Transverse colon (tissue), 4 donors: ENCODE measurements around the gene IL3RA. TPM values are rescaled to one million over a fixed set of nuclear protein-coding genes. Genes with fewer than 3 reads are reported as not detected.
"Not testable (repeated sequence)": the region's sequence is repeated elsewhere in the genome, so short reads cannot be mapped to it uniquely, and the experiment has no call there.

Experiments
- DNase-seq: peaks from one replicate; pipeline ENCODE4 v3.0.0-alpha.2; 2019
- H3K27ac ChIP-seq, 4 donors: fragments of 200-600 bp; sonication (generic); 2 replicates each; pipeline ENCODE4 v1.5.1; 2016 to 2018; ENCODE audit warnings: inconsistent platforms in 4 of 4
- H3K27me3 ChIP-seq: fragments of 200-600 bp; sonication (generic); 2 replicates; pipeline ENCODE4 v1.5.1; 2017; ENCODE audit warnings: inconsistent platforms
- H3K36me3 ChIP-seq, 4 donors: fragments of 200-600 bp; sonication (generic); 2 replicates each; pipeline ENCODE4 v1.5.1; 2017 to 2019; ENCODE audit warnings: inconsistent platforms in 4 of 4
- H3K4me1 ChIP-seq, 4 donors: fragments of 200-600 bp; sonication (generic); 2 replicates each; pipeline ENCODE4 v1.5.1; 2017 to 2020; ENCODE audit warnings: inconsistent platforms in 4 of 4
- H3K4me3 ChIP-seq, 4 donors: fragments of 200-600 bp; sonication (generic); 1 replicate in 1 of 4; 2 replicates in 3 of 4; pipeline versions ENCODE4 v1.5.1 to v1.6.1; 2017 to 2019; ENCODE audit warnings: inconsistent platforms in 4 of 4
- H3K9me3 ChIP-seq, 2 donors: fragments of 200-600 bp; sonication (generic); 2 replicates each; pipeline ENCODE4 v1.5.1; 2017 to 2019; ENCODE audit warnings: inconsistent platforms in 2 of 2
- EP300 ChIP-seq: sonication (generic); formaldehyde crosslinking; IDR thresholded peaks from one replicate; pipeline ENCODE4 v1.6.1; 2017; ENCODE audit warnings: antibody characterized with exemption, low read depth
- POLR2A ChIP-seq: fragments of 450-650 bp; IDR thresholded peaks from one replicate; pipeline ENCODE4 v1.6.1; 2016; ENCODE audit warnings: antibody characterized with exemption, mild to moderate bottlenecking, moderate library complexity
- POLR2AphosphoS5 ChIP-seq, 3 donors: sonication (generic); formaldehyde crosslinking; IDR thresholded peaks; one replicate each; pipeline ENCODE4 v1.6.1; 2016; ENCODE audit warnings: antibody characterized with exemption in 3 of 3
- WGBS, 2 donors: methylation state at CpG; one replicate each; pipeline ENCODE4 v1.1.5; 2018; ENCODE audit warnings: low coverage in 1 of 2; 5-methylcytosine and 5-hydroxymethylcytosine counted together
- in situ Hi-C, 4 donors: fragments of 200-750 bp; cut with MboI; loops; one replicate each; pipeline versions ENCODE4 v1.15.0 to v1.15.1; 2017; ENCODE audit warnings: low sequenced_read_pairs in 3 of 4, low pct_ligation_motif_present in 1 of 4, low pct_unique_long_range_greater_than_20kb in 1 of 4
- intact Hi-C: fragments of 100-400 bp; cut with DNase I; formaldehyde crosslinking; loops from one replicate; pipeline ENCODE4 v1.15.1; 2023; ENCODE audit warnings: low total_unique reads
- total RNA-seq, 4 donors: library from RNA; depleted of rRNA; stranded (reverse); fragments of >200 nt; gene quantifications; one replicate each; pipeline ENCODE4 v1.1.0, GENCODE V29; 2016
- TF ChIP-seq, protein P1 (sequence below), 5 experiments: fragments of 200-600 bp in 3 of 5; fragments of 450-650 bp in 2 of 5; sonication (generic) in 3 of 5; IDR thresholded peaks; 1 replicate in 2 of 5; 2 replicates in 3 of 5; pipeline ENCODE4 v1.5.1; 2016 to 2017; ENCODE audit warnings: antibody characterized with exemption in 5 of 5, inconsistent platforms in 3 of 5, mild to moderate bottlenecking in 2 of 5, moderate library complexity in 1 of 5

IL3RA gene
- total RNA-seq, 4 donors from 2014 or later: 3.0 to 11.1 (median 5.8) TPM

- intact Hi-C loops (no loop called here), in situ Hi-C loops (no loop called here)
- DNase-seq: no peak
- Histone ChIP-seq H3K4me1 (no peaks in the 10 kb centered on the region), H3K27ac (no peak overlapping the region), H3K9me3 (no peaks in the 10 kb centered on the region), H3K4me3 (no peak overlapping the region), H3K36me3 (peaks cover 0 to 7% (median 3%) of the 10 kb centered on the region in 4 donors), H3K27me3 (no peaks in the 10 kb centered on the region)
- TF ChIP-seq POLR2AphosphoS5 (IDR thresholded peaks at IDR 0.05) (no peak), EP300 (no peak), POLR2A (no peak)
- TF ChIP-seq, protein P1, sequence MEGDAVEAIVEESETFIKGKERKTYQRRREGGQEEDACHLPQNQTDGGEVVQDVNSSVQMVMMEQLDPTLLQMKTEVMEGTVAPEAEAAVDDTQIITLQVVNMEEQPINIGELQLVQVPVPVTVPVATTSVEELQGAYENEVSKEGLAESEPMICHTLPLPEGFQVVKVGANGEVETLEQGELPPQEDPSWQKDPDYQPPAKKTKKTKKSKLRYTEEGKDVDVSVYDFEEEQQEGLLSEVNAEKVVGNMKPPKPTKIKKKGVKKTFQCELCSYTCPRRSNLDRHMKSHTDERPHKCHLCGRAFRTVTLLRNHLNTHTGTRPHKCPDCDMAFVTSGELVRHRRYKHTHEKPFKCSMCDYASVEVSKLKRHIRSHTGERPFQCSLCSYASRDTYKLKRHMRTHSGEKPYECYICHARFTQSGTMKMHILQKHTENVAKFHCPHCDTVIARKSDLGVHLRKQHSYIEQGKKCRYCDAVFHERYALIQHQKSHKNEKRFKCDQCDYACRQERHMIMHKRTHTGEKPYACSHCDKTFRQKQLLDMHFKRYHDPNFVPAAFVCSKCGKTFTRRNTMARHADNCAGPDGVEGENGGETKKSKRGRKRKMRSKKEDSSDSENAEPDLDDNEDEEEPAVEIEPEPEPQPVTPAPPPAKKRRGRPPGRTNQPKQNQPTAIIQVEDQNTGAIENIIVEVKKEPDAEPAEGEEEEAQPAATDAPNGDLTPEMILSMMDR (IDR thresholded peaks at IDR 0.05): no peak
- 69 to 90% methylated on average over 2 to 27 of the region's 27 CpGs for WGBS, 2 donors
These were observed 64.3 kb downstream of the IL3RA start for GRCh38 chrX:1400742-1401471.

DNA sequence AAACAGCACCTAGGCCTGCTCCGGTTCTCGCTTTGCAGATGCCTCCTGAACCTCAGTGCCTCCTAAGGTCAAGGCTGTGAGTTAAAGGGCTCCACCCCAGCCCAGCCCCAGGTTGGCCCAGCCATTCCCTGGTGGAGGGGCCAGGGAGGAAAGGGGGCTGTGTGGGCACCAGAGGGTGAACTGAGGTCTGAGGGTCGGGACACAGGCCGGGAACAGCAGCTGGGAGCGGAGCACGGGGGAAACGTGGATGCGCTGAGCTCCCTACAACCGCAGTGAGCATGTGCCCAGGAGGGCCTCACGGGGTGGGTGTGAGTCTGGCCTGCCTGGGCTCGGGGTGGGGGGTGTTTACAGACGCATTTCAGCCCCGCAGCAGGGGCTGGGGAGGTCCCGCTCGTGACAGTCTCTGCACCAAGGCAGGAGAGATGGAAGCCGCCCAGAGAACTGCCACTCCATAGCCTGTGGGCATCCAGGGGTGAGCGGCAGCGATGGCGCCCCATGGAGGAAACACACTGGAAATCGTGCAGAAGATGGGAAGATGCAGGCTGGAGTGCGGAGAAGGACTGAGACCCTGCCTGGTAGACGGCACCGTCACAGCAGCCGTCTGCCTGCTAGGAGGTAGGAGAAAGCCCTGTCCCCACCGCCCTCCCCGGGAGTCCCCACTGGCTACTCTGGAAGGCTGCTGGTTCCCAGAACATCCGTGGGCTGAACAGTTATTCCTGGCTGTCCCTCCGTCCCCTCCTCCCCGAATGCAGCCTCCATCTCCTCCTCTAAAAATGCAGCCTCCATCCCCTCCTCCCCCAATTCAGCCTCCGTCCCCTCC lies 65.2 kb downstream of the IL3RA start:
- Histone ChIP-seq H3K27me3 (no peaks in the 10 kb centered on the region), H3K9me3 (no peaks in the 10 kb centered on the region), H3K27ac (no peak overlapping the region), H3K4me3 (no peak overlapping the region), H3K36me3 (peaks cover 0 to 7% (median 3%) of the 10 kb centered on the region in 4 donors), H3K4me1 (no peaks in the 10 kb centered on the region)
- no peak for TF ChIP-seq POLR2AphosphoS5 (IDR thresholded peaks at IDR 0.05)
- TF ChIP-seq, protein P1 (IDR thresholded peaks at IDR 0.05): no peak
- no peak for TF ChIP-seq EP300
- TF ChIP-seq POLR2A: no peak
- DNase-seq: no peak
- 91 to 95% methylated on average over 8 to 26 of the region's 30 CpGs for WGBS, 2 donors
- in situ Hi-C loops (no loop called here), intact Hi-C loops (no loop called here)

- Histone ChIP-seq H3K9me3 (no peaks in the 10 kb centered on the region), H3K36me3 (peaks cover 0 to 12% (median 4%) of the 10 kb centered on the region in 4 donors), H3K27ac (no peak overlapping the region), H3K27me3 (no peaks in the 10 kb centered on the region), H3K4me3 (no peak overlapping the region), H3K4me1 (no peaks in the 10 kb centered on the region)
- no peak for DNase-seq
- 97% methylated on average over 10 of the region's 10 CpGs; no CpG with 5 or more reads in 1 of the 2 donors for WGBS, 2 donors
- in situ Hi-C loops (no loop called here), intact Hi-C loops (no loop called here)
- TF ChIP-seq, protein P1 (IDR thresholded peaks at IDR 0.05): no peak
- TF ChIP-seq POLR2AphosphoS5 (IDR thresholded peaks at IDR 0.05) (no peak), EP300 (no peak), POLR2A (no peak)
These were observed 66.6 kb downstream of the IL3RA start for GRCh38 chrX:1403228-1403627.

DNA sequence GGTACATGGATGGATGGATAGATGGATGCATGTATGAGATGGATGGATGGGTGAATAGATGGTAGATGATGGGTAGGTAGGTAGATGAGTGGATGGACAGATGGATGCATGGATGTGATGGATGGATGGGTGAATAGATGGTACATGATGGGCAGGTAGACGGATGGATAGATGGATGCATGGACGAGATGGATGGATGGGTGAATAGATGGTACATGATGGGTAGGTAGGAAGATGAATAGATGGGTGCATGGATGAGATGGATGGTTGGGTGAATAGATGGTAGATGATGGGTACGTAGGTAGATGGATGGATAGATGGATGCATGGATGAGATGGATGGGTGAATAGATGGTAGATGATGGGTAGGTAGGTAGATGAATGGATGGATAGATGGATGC lies 67.3 kb downstream of the IL3RA start:
- H3K4me3 ChIP-seq, intact Hi-C loops, H3K27ac ChIP-seq, in situ Hi-C loops, H3K27me3 ChIP-seq, H3K9me3 ChIP-seq, H3K4me1 ChIP-seq, DNase-seq: not testable (repeated sequence)
- 88 to 91% methylated on average over 2 to 3 of the region's 3 CpGs for WGBS, 2 donors
- H3K36me3 ChIP-seq: peaks cover 0 to 12% (median 4%) of the 10 kb centered on the region in 4 donors

- H3K27ac ChIP-seq, H3K4me3 ChIP-seq, H3K4me1 ChIP-seq, intact Hi-C loops, DNase-seq, H3K27me3 ChIP-seq, H3K9me3 ChIP-seq, in situ Hi-C loops: not testable (repeated sequence)
- peaks cover 0 to 12% (median 4%) of the 10 kb centered on the region in 4 donors for H3K36me3 ChIP-seq
- 75 to 95% methylated on average over 2 of the region's 2 CpGs for WGBS, 2 donors
These were observed 69.2 kb downstream of the IL3RA start for GRCh38 chrX:1405769-1406168.
